H9 (cell line): ENCODE results near the gene MTA1. TPM values are rescaled to one million over a fixed set of nuclear protein-coding genes. Genes with fewer than 3 reads are reported as not detected.

Experiments used
- DNase-seq: peaks from one replicate; pipeline ENCODE4 v3.0.0-alpha.2; 2017
- H2AFZ ChIP-seq: one replicate; pipeline ENCODE4 v1.6.1; 2013; ENCODE audit warnings: mild to moderate bottlenecking, low read length, control low read depth, moderate library complexity
- H2AK5ac ChIP-seq: 2 replicates; pipeline ENCODE4 v1.6.1; 2013; ENCODE audit warnings: low read length, control low read depth, mixed read lengths; ENCODE audit not compliant: insufficient read length
- H2BK120ac ChIP-seq: one replicate; pipeline ENCODE4 v1.6.1; 2013; ENCODE audit warnings: low read depth, mild to moderate bottlenecking, low read length, control low read depth, inconsistent platforms; ENCODE audit not compliant: poor library complexity, severe bottlenecking
- H2BK12ac ChIP-seq: 2 replicates; pipeline ENCODE4 v1.6.1; 2013; ENCODE audit warnings: low read length, control low read depth, mixed read lengths, low read depth; ENCODE audit not compliant: insufficient read length
- H2BK15ac ChIP-seq: 2 replicates; pipeline ENCODE4 v1.6.1; 2013; ENCODE audit warnings: low read depth, low read length, control low read depth
- H2BK20ac ChIP-seq: one replicate; pipeline ENCODE4 v1.6.1; 2013; ENCODE audit warnings: low read depth, mild to moderate bottlenecking, low read length, control low read depth, inconsistent platforms; ENCODE audit not compliant: poor library complexity, severe bottlenecking
- H2BK5ac ChIP-seq: 2 replicates; pipeline ENCODE4 v1.6.1; 2013; ENCODE audit warnings: low read length, control low read depth, mixed read lengths; ENCODE audit not compliant: insufficient read length
- H3K14ac ChIP-seq: 2 replicates; pipeline ENCODE4 v1.6.1; 2013; ENCODE audit warnings: low read length, control low read depth; ENCODE audit not compliant: insufficient read depth
- H3K18ac ChIP-seq: 2 replicates; pipeline ENCODE4 v1.6.1; 2013; ENCODE audit warnings: low read depth, mild to moderate bottlenecking, mixed read lengths, low read length, control low read depth; ENCODE audit not compliant: insufficient read length
- H3K23ac ChIP-seq: 2 replicates; pipeline ENCODE4 v1.6.1; 2013; ENCODE audit warnings: low read length, control low read depth, mixed read lengths, low read depth; ENCODE audit not compliant: insufficient read length
- H3K23me2 ChIP-seq: 2 replicates; pipeline ENCODE4 v1.6.1; 2013; ENCODE audit warnings: low read depth, mild to moderate bottlenecking, mixed read lengths, low read length, control low read depth; ENCODE audit not compliant: insufficient read length, poor library complexity, severe bottlenecking
- H3K27ac ChIP-seq: 2 replicates; pipeline ENCODE4 v1.5.1; 2013; ENCODE audit warnings: low read length, control low read depth, mixed read lengths, low read depth; ENCODE audit not compliant: insufficient read length
- H3K27me3 ChIP-seq: 2 replicates; pipeline ENCODE4 v1.6.1; 2013; ENCODE audit warnings: low read length, control low read depth, inconsistent platforms; ENCODE audit not compliant: insufficient read depth
- H3K4ac ChIP-seq: 2 replicates; pipeline ENCODE4 v1.6.1; 2013; ENCODE audit warnings: low read depth, mild to moderate bottlenecking, control low read depth, inconsistent platforms, low read length, moderate library complexity
- H3K4me1 ChIP-seq: 2 replicates; pipeline ENCODE4 v1.6.1; 2013; ENCODE audit warnings: low read length, control low read depth, inconsistent platforms; ENCODE audit not compliant: insufficient read depth
- H3K4me2 ChIP-seq: 2 replicates; pipeline ENCODE4 v1.6.1; 2013; ENCODE audit warnings: low read length, control low read depth, mixed read lengths; ENCODE audit not compliant: insufficient read length, insufficient read depth
- H3K56ac ChIP-seq: 2 replicates; pipeline ENCODE4 v1.6.1; 2013; ENCODE audit warnings: low read depth, mild to moderate bottlenecking, mixed read lengths, low read length, control low read depth; ENCODE audit not compliant: insufficient read length
- H3K79me1 ChIP-seq: 2 replicates; pipeline ENCODE4 v1.6.1; 2013; ENCODE audit warnings: low read depth, mild to moderate bottlenecking, moderate library complexity, low read length, control low read depth, inconsistent platforms; ENCODE audit not compliant: insufficient read depth, poor library complexity, severe bottlenecking
- H3K79me2 ChIP-seq: 2 replicates; pipeline ENCODE4 v1.6.1; 2013; ENCODE audit warnings: low read length, control low read depth, inconsistent platforms; ENCODE audit not compliant: insufficient read depth
- H3K9ac ChIP-seq: 2 replicates; pipeline ENCODE4 v1.6.1; 2013; ENCODE audit warnings: low read length, control low read depth, mixed read lengths; ENCODE audit not compliant: insufficient read length; ENCODE audit errors: extremely low read depth
- H3K9me3 ChIP-seq: one replicate; pipeline ENCODE4 v1.6.1; 2013; ENCODE audit warnings: low read depth, low read length, inconsistent platforms; ENCODE audit not compliant: control insufficient read depth
- H3T11ph ChIP-seq: one replicate; pipeline ENCODE4 v1.6.1; 2013; ENCODE audit warnings: mild to moderate bottlenecking, low read length, control low read depth, inconsistent platforms
- H4K20me1 ChIP-seq: one replicate; pipeline ENCODE4 v1.6.1; 2013; ENCODE audit not compliant: control insufficient read depth, insufficient read length, insufficient read depth
- H4K5ac ChIP-seq: 2 replicates; pipeline ENCODE4 v1.6.1; 2013; ENCODE audit warnings: low read depth, mild to moderate bottlenecking, mixed read lengths, low read length, control low read depth; ENCODE audit not compliant: insufficient read length
- H4K8ac ChIP-seq: replicated peaks from 2 replicates; pipeline ENCODE4 v1.6.1; 2013; ENCODE audit warnings: low read length, control low read depth, mixed read lengths, low read depth; ENCODE audit not compliant: insufficient read length
- H4K91ac ChIP-seq: 2 replicates; pipeline ENCODE4 v1.6.1; 2013; ENCODE audit warnings: low read depth, mild to moderate bottlenecking, moderate library complexity, mixed read lengths, low read length, control low read depth; ENCODE audit not compliant: insufficient read length
- H3K27ac Mint-ChIP-seq, 3 experiments: 2 replicates in 2 of 3; 3 replicates in 1 of 3; pipeline ENCODE4 v1.8.0; 2020 to 2021; ENCODE audit warnings: mixed read lengths in 3 of 3, mild to moderate bottlenecking in 1 of 3, moderate library complexity in 1 of 3
- H3K27me3 Mint-ChIP-seq: 2 replicates; pipeline ENCODE4 v1.8.0; 2021; ENCODE audit warnings: low read depth, mild to moderate bottlenecking, moderate library complexity, mixed read lengths
- H3K36me3 Mint-ChIP-seq, 3 experiments: 2 replicates in 2 of 3; 3 replicates in 1 of 3; pipeline ENCODE4 v1.8.0; 2020 to 2021; ENCODE audit warnings: low read depth in 3 of 3, mixed read lengths in 3 of 3; ENCODE audit not compliant: insufficient read depth in 1 of 3
- H3K4me1 Mint-ChIP-seq, 2 experiments: 2 replicates each; pipeline ENCODE4 v1.8.0; 2020; ENCODE audit warnings: mixed read lengths in 2 of 2
- H3K4me3 Mint-ChIP-seq, 2 experiments: 2 replicates in 1 of 2; 3 replicates in 1 of 2; pipeline ENCODE4 v1.8.0; 2020 to 2021; ENCODE audit warnings: mild to moderate bottlenecking in 2 of 2, mixed read lengths in 2 of 2, moderate library complexity in 1 of 2
- H3K9me3 Mint-ChIP-seq, 2 experiments: 2 replicates in 1 of 2; 3 replicates in 1 of 2; pipeline ENCODE4 v1.8.0; 2020; ENCODE audit warnings: mild to moderate bottlenecking in 2 of 2, mixed read lengths in 2 of 2, moderate library complexity in 1 of 2
- WGBS: extraction: QIAGEN DNeasy Blood & Tissue Kit; methylation state at CpG from one replicate; pipeline ENCODE4 v1.1.7; 2013; ENCODE audit warnings: missing lambda C conversion rate, low lambda C conversion rate, mixed read lengths; ENCODE audit not compliant: insufficient read length; ENCODE audit errors: extremely low coverage; 5-methylcytosine and 5-hydroxymethylcytosine counted together
- total RNA-seq: library from RNA; stranded (reverse); gene quantifications from 2 replicates; pipeline ENCODE4 v1.2.1, GENCODE V29; 2021
- TF ChIP-seq, protein P1 (sequence below): fragments of 200-600 bp; sonication (generic); conservative IDR thresholded peaks from 3 replicates; pipeline ENCODE4 v1.8.0; 2021; ENCODE audit warnings: antibody characterized with exemption, mild to moderate bottlenecking

MTA1 gene
- total RNA-seq, 1 experiment from 2014 or later: 230 TPM

DNA sequence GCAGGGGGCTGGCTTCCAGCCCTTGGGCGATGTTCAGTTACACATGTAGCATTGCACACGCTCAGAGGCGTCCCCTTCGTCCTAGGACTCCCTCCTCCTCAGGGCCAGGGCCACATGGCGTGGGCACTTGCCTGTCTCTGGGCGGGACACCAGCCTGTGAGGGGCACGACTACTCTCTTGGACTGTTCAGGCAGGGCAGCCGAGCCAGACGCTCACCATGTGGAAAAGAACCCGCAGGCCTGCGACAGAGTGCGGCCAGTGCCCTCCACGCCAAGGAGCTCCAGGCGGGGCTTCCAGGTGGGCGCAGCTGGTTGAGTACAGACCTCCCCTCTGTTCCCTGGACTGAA is 20.9 kb downstream of the MTA1 start:
- DNase-seq: no peak
- no peaks in the 10 kb centered on the region for H4K20me1 ChIP-seq
- no peak overlapping the region for H4K5ac ChIP-seq
- no peak overlapping the region for H4K91ac ChIP-seq
- H3K79me2 ChIP-seq: peaks cover 10% of the 10 kb centered on the region; the same call in 1 of the 2 replicates
- H2BK15ac ChIP-seq: no peak overlapping the region
- no peak overlapping the region for H2BK20ac ChIP-seq
- H4K8ac ChIP-seq: no peak overlapping the region
- no peak overlapping the region for H3K27ac Mint-ChIP-seq
- no peak overlapping the region for H2AK5ac ChIP-seq
- no peak overlapping the region for H2BK12ac ChIP-seq
- H3K9ac ChIP-seq: no peak overlapping the region
- H3K27me3 Mint-ChIP-seq: no peaks in the 10 kb centered on the region
- H3K18ac ChIP-seq: no peak overlapping the region
- no peaks in the 10 kb centered on the region for H3K9me3 Mint-ChIP-seq
- H3K56ac ChIP-seq: no peak overlapping the region
- no peak overlapping the region for H3K14ac ChIP-seq
- no CpG with 5 or more reads among the region's 15 CpGs for WGBS
- peaks cover 2% of the 10 kb centered on the region in 2 experiments; a peak in 2 of 4 replicates for H3K4me1 Mint-ChIP-seq
- peaks cover 13 to 33% (median 25%) of the 10 kb centered on the region in 3 experiments; a peak in 6 of 7 replicates for H3K36me3 Mint-ChIP-seq
- no peak overlapping the region for H2BK120ac ChIP-seq
- no peak overlapping the region for H2BK5ac ChIP-seq
- H3K4ac ChIP-seq: no peak overlapping the region
- no peak overlapping the region for H3K23ac ChIP-seq
- H3K4me1 ChIP-seq: no peaks in the 10 kb centered on the region
- H2AFZ ChIP-seq: no peak overlapping the region
- H3K9me3 ChIP-seq: no peaks in the 10 kb centered on the region
- no peaks in the 10 kb centered on the region for H3K27me3 ChIP-seq
- H3K23me2 ChIP-seq: no peaks in the 10 kb centered on the region
- no peak overlapping the region for H3K4me2 ChIP-seq
- no peak overlapping the region for H3K27ac ChIP-seq
- no peak overlapping the region for H3T11ph ChIP-seq
- no peak overlapping the region for H3K4me3 Mint-ChIP-seq
- TF ChIP-seq, protein P1, sequence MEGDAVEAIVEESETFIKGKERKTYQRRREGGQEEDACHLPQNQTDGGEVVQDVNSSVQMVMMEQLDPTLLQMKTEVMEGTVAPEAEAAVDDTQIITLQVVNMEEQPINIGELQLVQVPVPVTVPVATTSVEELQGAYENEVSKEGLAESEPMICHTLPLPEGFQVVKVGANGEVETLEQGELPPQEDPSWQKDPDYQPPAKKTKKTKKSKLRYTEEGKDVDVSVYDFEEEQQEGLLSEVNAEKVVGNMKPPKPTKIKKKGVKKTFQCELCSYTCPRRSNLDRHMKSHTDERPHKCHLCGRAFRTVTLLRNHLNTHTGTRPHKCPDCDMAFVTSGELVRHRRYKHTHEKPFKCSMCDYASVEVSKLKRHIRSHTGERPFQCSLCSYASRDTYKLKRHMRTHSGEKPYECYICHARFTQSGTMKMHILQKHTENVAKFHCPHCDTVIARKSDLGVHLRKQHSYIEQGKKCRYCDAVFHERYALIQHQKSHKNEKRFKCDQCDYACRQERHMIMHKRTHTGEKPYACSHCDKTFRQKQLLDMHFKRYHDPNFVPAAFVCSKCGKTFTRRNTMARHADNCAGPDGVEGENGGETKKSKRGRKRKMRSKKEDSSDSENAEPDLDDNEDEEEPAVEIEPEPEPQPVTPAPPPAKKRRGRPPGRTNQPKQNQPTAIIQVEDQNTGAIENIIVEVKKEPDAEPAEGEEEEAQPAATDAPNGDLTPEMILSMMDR: no peak
- peaks cover 2% of the 10 kb centered on the region for H3K79me1 ChIP-seq
